SJCRH30 (cell line): ENCODE data around the gene YAF2. TPM values are rescaled to one million over a fixed set of nuclear protein-coding genes. Genes with fewer than 3 reads are reported as not detected.

Experiments
- DNase-seq, 2 experiments: peaks; one replicate each; pipeline ENCODE4 v3.0.0-alpha.2; 2015 to 2020
- H3K27ac ChIP-seq: fragments of 250-450 bp; sonication (Bioruptor Pico); 2 replicates; pipeline ENCODE4 v1.5.1; 2020; ENCODE audit warnings: mild to moderate bottlenecking, moderate library complexity
- H3K27me3 ChIP-seq: fragments of 250-450 bp; sonication (Bioruptor Pico); 2 replicates; pipeline ENCODE4 v1.5.1; 2020; ENCODE audit warnings: mild to moderate bottlenecking, moderate library complexity
- H3K36me3 ChIP-seq: fragments of 250-450 bp; sonication (Bioruptor Pico); 2 replicates; pipeline ENCODE4 v1.5.1; 2020; ENCODE audit warnings: mild to moderate bottlenecking, moderate library complexity
- H3K4me1 ChIP-seq: fragments of 250-450 bp; sonication (Bioruptor Pico); 2 replicates; pipeline ENCODE4 v1.5.1; 2020; ENCODE audit warnings: mild to moderate bottlenecking, moderate library complexity
- H3K4me3 ChIP-seq: fragments of 250-450 bp; sonication (Bioruptor Pico); 2 replicates; pipeline ENCODE4 v1.5.1; 2020; ENCODE audit warnings: mild to moderate bottlenecking, moderate library complexity
- H3K9me3 ChIP-seq: fragments of 250-450 bp; sonication (Bioruptor Pico); replicated peaks from 2 replicates; pipeline ENCODE4 v1.5.1; 2020; ENCODE audit warnings: mild to moderate bottlenecking, moderate library complexity
- total RNA-seq: library from RNA; depleted of rRNA; stranded (reverse); fragments of >200 nt; shearing (Covaris generic); gene quantifications from 2 replicates; pipeline ENCODE4 v1.2.3, GENCODE V29; 2014; rRNA removed

Gene YAF2
- total RNA-seq, 1 experiment from 2014 or later: 31.5 TPM

DNA sequence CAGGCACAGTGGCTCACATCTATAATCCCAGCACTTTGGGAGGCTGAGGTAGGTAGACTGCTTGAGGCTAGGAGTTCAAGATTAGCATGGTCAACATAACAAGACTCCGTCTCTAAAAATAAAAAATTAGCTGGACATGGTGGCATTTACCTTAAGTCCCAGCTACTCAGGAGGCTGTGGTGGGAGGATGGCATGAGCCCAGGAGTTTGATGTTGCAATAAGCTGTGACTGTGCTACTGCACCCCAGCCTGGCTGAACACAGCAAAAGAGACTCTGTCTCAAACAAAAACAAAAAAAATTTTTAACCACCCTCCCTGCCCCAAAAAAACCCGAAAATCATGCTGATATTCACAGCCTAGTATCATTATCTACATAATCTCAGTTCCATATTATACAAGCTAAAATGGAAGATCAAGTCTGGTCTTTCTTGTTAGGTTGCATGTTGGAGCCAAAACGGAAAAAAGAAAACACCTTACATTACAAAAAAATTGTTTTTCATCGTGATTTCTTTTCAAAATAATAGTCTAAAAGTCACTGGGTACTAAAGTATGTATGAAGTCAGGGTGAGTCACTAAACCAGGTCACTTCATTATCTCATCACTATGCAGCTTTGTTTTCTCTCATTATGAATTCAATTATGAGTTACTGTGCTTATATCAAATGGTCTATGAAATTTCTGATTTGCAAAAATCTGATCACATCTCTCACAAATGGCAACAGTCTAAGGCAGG, 107.2 kb downstream of the YAF2 start:
- H3K9me3 ChIP-seq: no peaks in the 10 kb centered on the region
- no peak overlapping the region for H3K27ac ChIP-seq
- no peaks in the 10 kb centered on the region for H3K4me1 ChIP-seq
- H3K4me3 ChIP-seq: no peak overlapping the region
- H3K36me3 ChIP-seq: 0 out of 2 replicates have a peak, but pooled peaks cover 3% of the 10 kb centered on the region
- no peaks in the 10 kb centered on the region for H3K27me3 ChIP-seq
- DNase-seq: no peak

DNA sequence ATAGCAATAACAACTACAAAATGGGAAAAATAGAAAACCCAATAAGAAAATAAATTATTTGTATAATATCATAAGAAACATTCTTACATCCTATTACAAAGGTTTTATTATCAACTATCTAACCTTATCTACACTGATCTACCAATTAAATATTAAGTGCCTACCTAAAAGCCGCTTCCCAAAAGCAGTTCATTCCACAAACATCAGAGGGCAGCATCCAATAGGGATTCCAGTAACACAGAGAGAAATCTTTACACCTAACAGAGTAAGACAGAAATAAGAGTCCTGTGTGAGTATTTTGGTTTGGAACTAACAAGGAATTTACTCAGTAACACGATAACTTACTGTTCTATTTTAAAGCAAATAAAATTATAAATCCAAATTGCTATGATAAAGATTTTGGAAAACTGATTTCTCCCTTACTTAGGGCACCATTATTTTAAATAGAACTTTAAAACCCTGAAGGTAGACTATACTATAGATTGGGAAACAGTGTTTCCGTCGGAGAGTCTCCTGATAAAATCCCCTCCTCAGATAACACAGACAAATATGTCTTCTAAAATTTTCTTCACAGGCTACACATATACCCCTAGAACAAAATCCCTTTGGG, 108.3 kb downstream of the YAF2 start:
- H3K9me3 ChIP-seq: no peaks in the 10 kb centered on the region
- H3K36me3 ChIP-seq: no peaks in the 10 kb centered on the region
- no peaks in the 10 kb centered on the region for H3K27me3 ChIP-seq
- no peak overlapping the region for H3K27ac ChIP-seq
- H3K4me3 ChIP-seq: no peak overlapping the region
- DNase-seq: peak; percentile 48 to 82
- H3K4me1 ChIP-seq: no peaks in the 10 kb centered on the region

DNA sequence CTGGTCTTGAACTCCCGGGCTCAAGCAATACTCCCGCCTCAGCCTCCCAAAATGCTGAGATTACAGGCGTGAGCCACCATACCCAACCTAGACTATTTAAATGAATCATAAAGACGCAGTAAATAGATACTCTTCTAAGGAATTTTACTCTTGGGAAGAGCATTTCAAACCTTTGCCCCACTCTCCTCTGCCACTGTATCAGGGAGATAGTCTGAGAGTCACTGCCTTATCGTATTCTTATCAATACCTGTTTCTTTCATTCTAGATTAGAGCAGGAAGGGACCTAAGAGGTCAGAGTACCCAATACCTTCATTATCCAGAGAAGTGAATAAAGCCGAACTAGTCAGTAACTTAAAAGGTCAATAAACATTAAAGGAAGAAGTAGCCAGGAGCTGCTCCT, 109.2 kb downstream of the YAF2 start:
- no peaks in the 10 kb centered on the region for H3K4me1 ChIP-seq

GRCh38 chr12:42128327-42128726, 109.7 kb downstream of the YAF2 start:
- Histone ChIP-seq H3K4me1 (no peaks in the 10 kb centered on the region), H3K9me3 (no peaks in the 10 kb centered on the region), H3K4me3 (no peak overlapping the region), H3K27ac (no peak overlapping the region), H3K36me3 (no peaks in the 10 kb centered on the region), H3K27me3 (no peaks in the 10 kb centered on the region)
- no peak for DNase-seq

More for the DNA sequence above, 109.2 kb downstream of the YAF2 start:
- DNase-seq: no peak
- Histone ChIP-seq H3K4me3 (no peak overlapping the region), H3K9me3 (no peaks in the 10 kb centered on the region), H3K27me3 (no peaks in the 10 kb centered on the region), H3K36me3 (no peaks in the 10 kb centered on the region), H3K27ac (no peak overlapping the region)

DNA sequence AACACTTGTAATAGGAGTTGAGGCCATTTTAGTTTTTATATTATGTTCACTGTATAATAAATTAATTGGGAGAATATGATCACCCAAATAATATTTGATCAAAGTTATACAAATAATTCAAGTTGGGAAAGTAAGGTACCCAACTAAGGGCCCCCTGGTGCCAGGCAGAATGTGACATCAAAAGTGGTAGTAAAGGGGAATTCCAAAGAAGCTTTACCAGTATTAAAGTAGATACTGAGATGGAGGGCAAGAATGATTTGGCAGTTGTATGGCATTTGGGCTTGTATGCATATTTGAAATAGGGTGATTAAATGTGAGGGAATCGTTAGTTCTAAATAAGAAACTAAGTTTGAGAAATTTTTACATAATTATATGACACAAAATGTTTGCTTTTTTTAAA, 111.1 kb downstream of the YAF2 start:
- no peaks in the 10 kb centered on the region for H3K4me1 ChIP-seq
- H3K27ac ChIP-seq: no peak overlapping the region
- H3K9me3 ChIP-seq: no peaks in the 10 kb centered on the region
- H3K27me3 ChIP-seq: no peaks in the 10 kb centered on the region
- H3K36me3 ChIP-seq: no peaks in the 10 kb centered on the region
- DNase-seq: no peak
- no peak overlapping the region for H3K4me3 ChIP-seq

DNA sequence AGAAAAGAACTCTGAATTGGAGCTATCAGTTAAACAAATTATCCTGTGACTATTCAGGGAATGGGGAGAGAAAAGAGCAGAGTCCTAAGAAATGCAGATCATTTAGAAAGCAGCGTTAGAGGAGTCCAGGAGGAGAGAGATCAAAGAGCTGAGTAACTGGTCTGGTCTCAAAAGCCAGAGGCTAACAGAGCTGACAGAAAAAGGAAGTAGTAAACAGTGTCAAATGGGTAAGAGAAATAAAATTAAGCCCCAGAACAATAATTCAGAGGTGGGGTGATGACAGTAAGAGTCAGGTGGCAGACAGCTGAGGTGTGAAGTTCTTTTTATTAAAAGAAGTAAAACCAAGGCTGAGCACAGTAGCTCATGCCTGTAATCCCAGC, 112.7 kb downstream of the YAF2 start:
- no peak for DNase-seq
- Histone ChIP-seq H3K27ac (no peak overlapping the region), H3K4me3 (no peak overlapping the region), H3K36me3 (no peaks in the 10 kb centered on the region), H3K27me3 (no peaks in the 10 kb centered on the region), H3K4me1 (no peaks in the 10 kb centered on the region), H3K9me3 (no peaks in the 10 kb centered on the region)

DNA sequence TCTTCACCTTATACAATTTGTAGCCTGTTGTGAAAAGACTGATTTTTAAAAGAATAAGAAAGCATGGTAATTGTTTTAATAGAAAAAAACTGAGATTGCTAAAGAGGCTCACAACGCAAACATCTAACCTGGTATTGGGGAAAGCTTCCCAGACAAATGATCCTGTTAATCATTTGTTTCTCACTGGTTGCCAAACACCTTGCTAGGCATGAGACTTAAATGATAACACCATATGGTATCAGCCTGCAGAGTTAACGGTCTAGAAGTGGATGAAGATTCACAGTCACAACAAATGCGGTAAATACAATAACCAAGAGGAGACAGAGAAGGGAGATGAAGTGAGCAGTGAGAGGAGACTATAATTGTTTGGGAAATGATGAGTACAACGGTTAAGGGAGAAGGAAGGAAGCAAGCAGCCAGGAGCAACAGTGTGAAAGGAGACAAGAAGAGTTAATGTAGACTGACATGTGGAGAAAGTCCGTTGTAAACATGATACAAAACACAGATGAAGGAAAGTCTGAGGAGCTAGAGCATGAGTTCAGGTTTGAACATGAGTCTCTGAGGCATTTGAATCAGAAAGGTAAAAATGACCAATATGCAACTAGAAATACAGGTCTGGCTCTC, 113.2 kb downstream of the YAF2 start:
- H3K9me3 ChIP-seq: no peaks in the 10 kb centered on the region
- no peak overlapping the region for H3K4me3 ChIP-seq
- DNase-seq: no peak
- no peak overlapping the region for H3K27ac ChIP-seq
- H3K4me1 ChIP-seq: no peaks in the 10 kb centered on the region
- H3K36me3 ChIP-seq: no peaks in the 10 kb centered on the region
- no peaks in the 10 kb centered on the region for H3K27me3 ChIP-seq

DNA sequence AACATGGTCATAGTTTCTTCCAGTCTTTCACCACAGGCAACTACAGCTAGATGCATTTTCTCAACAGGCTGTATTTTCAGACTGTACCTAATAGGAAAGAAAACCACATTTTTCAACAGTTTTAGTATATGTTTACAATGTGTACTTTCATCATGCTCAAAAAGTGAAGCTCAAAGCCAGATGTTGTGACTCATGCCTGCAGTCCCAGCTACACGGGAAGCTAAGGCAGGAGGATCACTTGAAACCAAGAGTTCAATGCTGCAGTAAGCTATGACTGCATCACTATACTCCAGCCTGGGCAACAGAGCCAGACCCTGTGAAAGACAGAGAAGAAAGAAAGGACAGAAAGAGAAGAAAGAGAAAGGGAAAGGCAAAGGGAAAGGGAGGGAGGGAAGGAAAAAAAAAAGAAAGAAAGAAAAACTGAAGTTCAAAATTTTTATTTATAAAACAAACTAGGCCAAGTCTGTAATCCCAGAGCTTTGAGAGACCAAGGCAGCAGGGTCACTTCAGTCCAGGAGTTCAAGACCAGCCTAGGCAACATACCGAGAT, 118.9 kb downstream of the YAF2 start:
- H3K27me3 ChIP-seq: no peaks in the 10 kb centered on the region
- no peak for DNase-seq
- no peak overlapping the region for H3K4me3 ChIP-seq
- H3K27ac ChIP-seq: no peak overlapping the region
- peaks cover 11% of the 10 kb centered on the region for H3K36me3 ChIP-seq
- peaks cover 3% of the 10 kb centered on the region; the same call in 1 of the 2 replicates for H3K9me3 ChIP-seq
- H3K4me1 ChIP-seq: no peaks in the 10 kb centered on the region

GRCh38 chr12:42118136-42118879, 119.7 kb downstream of the YAF2 start:
- H3K9me3 ChIP-seq: peaks cover 3% of the 10 kb centered on the region; the same call in 1 of the 2 replicates
- H3K4me3 ChIP-seq: no peak overlapping the region
- peaks cover 11% of the 10 kb centered on the region for H3K36me3 ChIP-seq
- H3K4me1 ChIP-seq: no peaks in the 10 kb centered on the region
- DNase-seq: no peak
- no peaks in the 10 kb centered on the region for H3K27me3 ChIP-seq
- no peak overlapping the region for H3K27ac ChIP-seq

DNA sequence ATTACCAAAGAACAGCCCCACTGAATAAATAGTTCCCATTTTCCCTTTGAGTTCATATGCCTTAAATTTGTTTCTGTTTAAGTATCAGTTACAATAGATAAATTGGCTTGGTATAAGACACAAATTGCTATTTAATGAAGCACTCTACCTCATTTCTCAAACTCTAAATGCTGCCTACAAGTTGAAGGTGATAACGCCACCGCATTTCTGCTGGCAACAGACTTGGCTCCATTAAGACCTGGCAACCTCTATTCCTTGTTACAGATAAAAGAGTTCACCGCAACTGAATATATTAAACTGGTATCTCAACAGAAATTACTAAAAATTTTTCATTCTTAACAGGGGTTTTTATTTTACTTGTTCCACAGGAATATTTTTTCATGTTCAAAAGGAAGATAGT, 129.0 kb downstream of the YAF2 start:
- Histone ChIP-seq H3K27ac (no peak overlapping the region), H3K9me3 (peaks cover 11% of the 10 kb centered on the region), H3K36me3 (peaks cover 21% of the 10 kb centered on the region), H3K4me3 (no peak overlapping the region), H3K4me1 (peaks cover 12% of the 10 kb centered on the region), H3K27me3 (no peaks in the 10 kb centered on the region)
- DNase-seq: no peak

Other genes starting within 250 kb of the YAF2 start
- gene GXYLT1, start 93.4 kb downstream of the YAF2 start, total RNA-seq: 43.6 and 48.9 TPM in 2 replicates
- gene ZCRB1, start 87.8 kb upstream of the YAF2 start, total RNA-seq: 68.0 and 73.7 TPM in 2 replicates
- gene PPHLN1, start 87.9 kb upstream of the YAF2 start, total RNA-seq: 117 and 118 TPM in 2 replicates